SH-SY5Y (cell line): ENCODE measurements around the gene ASS1.

Source experiments
- GATA2 ChIP-seq: IDR thresholded peaks from 2 replicates; pipeline ENCODE4 v1.6.1; 2011; ENCODE audit warnings: mild to moderate bottlenecking, low read depth, low read length
- GATA3 ChIP-seq: IDR thresholded peaks from 2 replicates; pipeline ENCODE4 v1.6.1; 2011; ENCODE audit warnings: low read depth, mild to moderate bottlenecking, low read length, moderate library complexity

- no peak for TF ChIP-seq GATA2
- no peak for TF ChIP-seq GATA3
Measured at GRCh38 chr9:130429831-130430230, 14.9 kb upstream of the ASS1 start.
